HG03066 (cell line): ENCODE measurements around the gene ELP1.
"Not testable (repeated sequence)": the region's sequence is repeated elsewhere in the genome, so short reads cannot be mapped to it uniquely, and the experiment has no call there.

Experiments used
- ATAC-seq: cut with Tn5 transposase; IDR thresholded peaks from one replicate; pipeline ENCODE4 v1.9.1; 2021; ENCODE audit warnings: low read depth; ENCODE audit not compliant: unreplicated experiment

Gene ELP1, protein sequence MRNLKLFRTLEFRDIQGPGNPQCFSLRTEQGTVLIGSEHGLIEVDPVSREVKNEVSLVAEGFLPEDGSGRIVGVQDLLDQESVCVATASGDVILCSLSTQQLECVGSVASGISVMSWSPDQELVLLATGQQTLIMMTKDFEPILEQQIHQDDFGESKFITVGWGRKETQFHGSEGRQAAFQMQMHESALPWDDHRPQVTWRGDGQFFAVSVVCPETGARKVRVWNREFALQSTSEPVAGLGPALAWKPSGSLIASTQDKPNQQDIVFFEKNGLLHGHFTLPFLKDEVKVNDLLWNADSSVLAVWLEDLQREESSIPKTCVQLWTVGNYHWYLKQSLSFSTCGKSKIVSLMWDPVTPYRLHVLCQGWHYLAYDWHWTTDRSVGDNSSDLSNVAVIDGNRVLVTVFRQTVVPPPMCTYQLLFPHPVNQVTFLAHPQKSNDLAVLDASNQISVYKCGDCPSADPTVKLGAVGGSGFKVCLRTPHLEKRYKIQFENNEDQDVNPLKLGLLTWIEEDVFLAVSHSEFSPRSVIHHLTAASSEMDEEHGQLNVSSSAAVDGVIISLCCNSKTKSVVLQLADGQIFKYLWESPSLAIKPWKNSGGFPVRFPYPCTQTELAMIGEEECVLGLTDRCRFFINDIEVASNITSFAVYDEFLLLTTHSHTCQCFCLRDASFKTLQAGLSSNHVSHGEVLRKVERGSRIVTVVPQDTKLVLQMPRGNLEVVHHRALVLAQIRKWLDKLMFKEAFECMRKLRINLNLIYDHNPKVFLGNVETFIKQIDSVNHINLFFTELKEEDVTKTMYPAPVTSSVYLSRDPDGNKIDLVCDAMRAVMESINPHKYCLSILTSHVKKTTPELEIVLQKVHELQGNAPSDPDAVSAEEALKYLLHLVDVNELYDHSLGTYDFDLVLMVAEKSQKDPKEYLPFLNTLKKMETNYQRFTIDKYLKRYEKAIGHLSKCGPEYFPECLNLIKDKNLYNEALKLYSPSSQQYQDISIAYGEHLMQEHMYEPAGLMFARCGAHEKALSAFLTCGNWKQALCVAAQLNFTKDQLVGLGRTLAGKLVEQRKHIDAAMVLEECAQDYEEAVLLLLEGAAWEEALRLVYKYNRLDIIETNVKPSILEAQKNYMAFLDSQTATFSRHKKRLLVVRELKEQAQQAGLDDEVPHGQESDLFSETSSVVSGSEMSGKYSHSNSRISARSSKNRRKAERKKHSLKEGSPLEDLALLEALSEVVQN (N-terminal part only)

DNA sequence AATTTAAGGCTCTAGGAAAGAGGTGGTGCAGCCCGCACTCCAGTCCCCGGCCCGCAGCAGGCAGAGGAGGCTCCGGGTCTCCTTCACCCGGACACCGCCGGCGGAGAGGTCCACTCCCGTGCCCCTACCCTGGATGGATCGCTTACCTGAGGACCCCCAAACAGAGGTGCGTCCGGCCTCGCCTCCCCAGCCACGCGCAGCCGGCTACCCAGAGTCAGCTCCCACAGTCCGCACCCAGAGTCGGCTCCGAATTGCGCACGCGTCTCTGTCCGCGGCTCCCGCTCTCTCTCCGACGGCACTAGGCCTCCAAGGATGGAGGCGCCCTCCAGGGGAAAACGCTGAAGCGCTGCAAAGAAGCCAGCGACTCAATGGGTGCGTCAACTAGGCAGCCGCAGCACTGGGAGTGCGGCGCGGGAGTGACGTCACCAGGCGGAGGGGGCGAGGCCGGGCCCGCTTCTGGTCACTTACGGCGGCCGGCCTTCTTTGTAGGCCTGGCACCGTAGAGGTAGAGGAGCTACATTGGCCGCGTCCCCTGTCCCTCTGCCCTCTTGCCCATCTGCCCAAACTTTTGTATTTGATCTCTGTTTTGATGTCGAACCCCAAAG lies at the start of gene ELP1:
TSS of gene ELP1 (minus strand) at position 407 of the 605 bp plus-strand sequence. CDS start 2,978 bp downstream, outside the sequence.
- ATAC-seq, result peak; percentile 89

DNA sequence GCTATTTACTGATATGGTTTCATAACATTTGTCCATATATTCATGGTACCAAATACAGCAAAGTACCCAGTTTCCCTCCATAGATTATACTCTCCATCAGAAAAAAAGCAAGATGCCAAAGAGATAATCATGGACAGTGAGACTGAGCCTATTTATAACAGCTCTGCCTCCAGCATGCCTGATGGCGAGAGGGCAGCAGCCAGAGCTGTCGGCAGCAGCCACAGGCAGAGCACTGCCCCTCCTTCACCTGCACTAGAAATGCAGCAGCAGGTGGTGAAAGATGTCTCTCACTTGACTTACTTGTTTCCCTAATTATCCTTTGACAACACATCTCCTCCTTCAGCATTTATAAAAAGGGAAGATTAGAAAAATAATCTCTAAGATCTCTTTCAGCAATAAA lies 47.0 kb upstream of the ELP1 start:
- no peak for ATAC-seq

DNA sequence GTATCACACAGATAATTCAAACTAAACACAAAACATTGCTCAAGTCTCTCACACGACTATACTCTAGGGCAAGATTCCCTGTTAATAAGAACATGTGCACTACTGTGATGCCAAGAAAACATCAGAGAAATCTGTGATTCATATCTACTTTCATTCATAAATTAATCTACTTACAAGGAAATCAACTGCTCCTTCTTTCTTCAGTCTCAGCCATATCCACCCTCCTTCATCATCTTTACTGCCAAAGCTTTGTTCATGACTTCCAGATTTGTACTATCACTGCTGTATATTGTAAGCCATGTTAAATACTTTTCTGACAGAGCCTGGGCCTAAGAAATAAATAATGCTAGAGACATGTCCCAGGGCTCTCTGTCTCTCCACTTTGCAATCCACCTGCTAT lies 44.3 kb upstream of the ELP1 start:
- no peak for ATAC-seq

DNA sequence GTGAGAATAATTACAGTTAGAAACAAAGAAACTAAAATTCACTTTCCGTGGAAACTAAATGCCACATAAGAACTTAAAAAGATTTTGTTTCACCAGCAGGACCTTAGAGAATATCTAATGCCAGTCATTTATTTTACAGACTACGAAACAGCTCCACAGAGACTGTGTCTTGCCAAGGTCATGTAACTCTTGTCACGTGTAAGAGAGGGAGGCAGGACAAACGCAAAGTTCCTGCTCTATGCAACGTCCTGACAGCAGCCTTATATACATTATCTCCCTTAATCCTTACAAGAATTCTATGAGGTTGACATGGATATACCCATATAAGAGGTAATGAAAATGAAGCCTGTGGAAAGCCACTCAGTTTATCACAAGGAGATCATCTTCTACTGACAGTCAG lies 40.0 kb upstream of the ELP1 start:
- ATAC-seq, result no peak

DNA sequence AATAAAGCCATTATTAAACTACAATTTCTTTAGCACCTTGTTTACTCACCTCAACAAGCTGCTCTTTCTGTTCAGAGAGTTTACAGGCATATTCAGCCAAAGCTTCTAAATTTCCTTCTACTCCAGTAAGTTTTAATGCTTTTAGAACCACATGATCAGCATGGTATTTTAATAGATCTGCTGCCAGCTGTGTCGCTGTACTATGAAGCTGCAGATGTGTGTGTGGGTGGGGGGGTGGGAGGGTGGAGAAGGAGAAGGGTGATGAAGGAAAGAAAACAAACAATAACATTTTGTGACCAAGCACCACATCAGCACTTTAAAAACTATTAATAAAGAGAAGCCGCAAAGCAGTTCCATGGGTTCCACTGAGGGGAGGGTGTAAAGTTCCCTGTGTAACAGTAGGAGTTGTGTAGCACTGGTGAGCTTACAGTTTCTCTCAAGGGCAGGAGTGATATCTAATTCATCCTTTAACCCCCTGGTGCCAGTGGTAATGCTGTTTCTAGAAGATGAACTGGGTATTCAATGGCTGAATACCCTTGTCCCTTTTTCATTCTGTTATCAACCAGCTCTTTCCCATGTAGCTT lies 38.8 kb upstream of the ELP1 start:
- no peak for ATAC-seq

DNA sequence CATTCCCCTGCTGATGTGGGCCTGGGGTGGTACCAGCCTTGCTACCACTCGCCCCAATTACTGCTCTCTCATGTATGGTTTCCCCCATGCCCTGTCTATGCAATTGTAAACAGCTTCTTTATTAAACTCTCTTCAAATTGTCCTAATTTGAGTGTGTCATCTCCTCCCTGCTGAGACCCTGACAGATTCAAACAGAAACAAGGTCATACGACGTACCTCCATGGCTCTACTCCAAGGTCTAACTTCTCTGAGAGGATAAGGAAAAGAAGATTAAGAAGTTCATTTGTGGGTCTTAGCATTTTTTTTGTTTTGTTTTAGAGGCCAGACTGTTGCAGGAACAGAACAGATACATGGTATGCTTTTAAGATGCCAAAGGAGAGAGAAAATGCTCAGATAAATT lies 38.3 kb upstream of the ELP1 start:
- no peak for ATAC-seq

DNA sequence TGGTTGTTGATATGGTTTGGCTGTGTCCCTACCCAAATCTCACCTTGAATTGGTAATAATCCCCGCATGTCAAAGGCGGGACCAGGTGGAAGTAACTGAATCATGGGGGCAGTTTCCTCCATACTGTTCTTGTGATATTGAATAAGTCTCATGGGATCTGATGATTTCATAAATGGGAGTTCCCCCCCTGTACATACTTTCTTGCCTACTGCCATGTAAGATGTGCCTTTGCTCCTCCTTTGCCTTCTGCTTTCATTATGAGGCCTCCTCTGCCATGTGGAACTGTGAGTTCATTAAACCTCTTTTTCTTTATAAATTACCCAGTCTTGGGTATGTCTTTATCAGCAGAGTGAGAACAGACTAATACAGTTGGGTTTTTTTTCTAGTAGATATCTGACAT lies 37.5 kb upstream of the ELP1 start:
- ATAC-seq, result not testable (repeated sequence)

DNA sequence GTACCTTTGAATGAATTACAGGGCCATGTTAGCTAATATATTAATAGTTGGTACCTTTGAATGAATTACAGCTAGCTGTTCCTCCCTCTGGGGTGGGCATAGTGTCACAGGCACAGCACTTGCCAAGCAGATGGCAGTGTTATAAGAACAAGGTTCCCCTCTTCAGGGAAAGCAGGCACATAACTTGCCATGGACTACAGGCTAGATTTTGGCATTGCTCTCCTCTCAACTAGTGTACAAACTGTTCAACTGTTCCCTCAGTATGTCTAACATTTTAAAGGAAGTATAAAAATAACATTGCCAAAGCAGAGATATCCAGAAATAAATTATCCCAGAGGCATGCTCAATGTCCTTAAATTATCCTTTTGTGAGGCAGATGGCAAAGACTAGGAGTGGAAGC lies 34.0 kb upstream of the ELP1 start:
- ATAC-seq, result no peak

DNA sequence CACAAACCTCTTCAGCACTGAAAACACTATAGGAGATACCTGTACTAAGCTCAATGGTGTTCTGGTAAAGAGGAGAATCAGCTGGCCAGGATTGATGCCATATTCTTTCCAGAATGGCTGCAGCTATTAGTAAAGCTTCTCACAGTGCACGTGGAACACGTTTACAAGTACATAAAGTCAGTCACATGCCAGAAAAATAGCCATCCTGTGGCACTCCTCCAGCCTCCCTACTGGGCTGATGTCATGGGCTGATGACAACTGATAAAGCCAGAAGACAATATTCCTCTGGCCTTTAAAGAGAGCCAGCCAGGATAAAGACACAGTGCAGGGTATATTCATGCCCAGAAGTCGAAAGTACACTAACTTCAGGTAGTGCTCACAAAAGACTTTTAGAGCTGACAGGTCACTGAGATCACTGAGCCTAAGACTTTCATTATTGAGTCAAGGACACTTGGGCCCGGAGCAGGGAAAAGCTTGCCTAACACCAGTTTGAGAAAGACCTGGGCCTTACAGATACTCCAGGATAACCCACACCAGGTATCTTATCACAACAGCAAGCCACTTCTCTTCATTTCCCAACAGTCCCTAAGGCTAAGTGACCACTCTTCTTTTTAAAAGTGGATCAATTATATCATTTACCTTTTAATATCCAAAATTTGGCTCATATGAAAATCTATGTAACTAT lies 29.7 kb upstream of the ELP1 start:
- ATAC-seq, result no peak

DNA sequence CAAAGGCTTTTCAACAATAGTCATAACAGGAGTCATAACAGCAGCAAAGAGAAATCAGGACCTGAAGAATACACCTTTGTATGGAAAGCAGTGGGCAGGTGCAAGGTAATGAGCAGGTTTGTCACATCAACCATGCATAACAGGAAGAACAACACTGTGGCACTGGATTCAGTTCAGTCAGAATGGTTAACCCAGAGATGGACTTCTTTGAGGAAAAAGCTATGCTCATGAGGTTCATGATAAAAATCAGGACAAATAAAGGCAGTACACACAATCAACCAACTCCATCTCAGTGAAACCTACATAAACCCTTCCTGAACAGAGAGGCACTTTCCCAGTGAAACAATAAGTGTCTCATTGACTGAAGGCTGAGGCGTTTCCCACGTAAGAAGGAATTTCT lies 27.2 kb upstream of the ELP1 start:
- ATAC-seq, result no peak

DNA sequence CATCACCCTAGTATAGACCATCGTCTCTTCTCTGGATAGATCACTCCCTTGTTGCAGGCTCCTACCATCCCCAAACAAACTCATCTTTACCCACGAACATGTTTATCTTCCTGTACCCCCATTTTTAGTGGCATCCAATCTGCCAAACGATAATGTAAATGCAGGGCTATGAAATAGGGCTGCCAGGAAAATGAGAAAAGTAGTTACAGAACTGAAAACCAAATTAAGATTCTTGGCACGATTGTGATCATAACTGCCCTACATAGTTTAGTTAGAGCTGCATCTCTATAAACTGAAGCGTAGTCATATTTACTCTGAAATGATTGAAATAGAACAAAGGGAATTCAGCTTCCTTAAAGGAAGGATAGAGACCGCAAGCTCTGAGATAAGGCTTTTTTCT lies 26.4 kb upstream of the ELP1 start:
- no peak for ATAC-seq

DNA sequence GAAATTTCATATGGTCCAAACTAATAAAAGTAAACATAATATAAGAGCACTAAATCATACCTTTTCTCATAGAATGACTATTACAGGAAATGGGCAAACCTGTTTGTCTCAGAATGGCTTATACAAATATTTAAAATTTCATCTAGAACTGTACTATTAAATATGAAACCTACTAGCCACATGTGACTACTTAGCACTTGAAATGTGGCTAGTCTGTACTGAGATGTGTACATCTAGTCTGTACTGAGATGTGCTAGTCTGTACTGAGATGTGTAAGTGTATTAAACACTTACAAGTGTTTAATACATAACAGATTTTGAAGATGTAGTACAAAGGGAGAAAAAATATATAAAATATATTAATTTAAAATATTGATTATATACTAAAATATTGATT lies 22.7 kb upstream of the ELP1 start:
- no peak for ATAC-seq

DNA sequence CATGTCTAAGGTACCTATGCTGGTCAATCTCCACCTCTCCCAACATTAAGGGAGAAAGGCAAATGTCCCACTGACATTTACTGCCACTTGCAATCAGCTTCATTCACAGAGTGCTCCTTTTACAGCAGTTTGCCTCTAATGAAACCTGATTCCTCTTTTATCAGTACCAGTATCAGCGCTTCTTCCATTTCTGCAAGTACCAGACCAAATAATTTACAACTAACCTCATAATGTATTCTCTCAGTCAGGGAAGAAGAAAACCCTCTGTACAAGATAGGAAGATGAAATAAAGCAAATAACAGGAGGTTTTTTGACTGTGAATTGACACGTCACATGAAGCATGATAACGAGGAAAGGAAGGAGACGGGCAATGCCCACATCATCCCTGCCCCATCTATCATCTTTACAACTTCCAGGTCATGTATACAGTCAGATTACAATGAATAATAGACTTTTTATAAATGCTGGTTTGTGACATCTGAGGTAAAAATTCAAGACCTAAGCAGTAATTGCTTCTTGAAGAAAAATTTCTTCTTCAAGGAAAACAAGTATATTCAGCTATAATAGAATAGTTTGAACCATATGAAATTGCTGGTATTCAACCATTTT lies 22.2 kb upstream of the ELP1 start:
- ATAC-seq, result no peak

DNA sequence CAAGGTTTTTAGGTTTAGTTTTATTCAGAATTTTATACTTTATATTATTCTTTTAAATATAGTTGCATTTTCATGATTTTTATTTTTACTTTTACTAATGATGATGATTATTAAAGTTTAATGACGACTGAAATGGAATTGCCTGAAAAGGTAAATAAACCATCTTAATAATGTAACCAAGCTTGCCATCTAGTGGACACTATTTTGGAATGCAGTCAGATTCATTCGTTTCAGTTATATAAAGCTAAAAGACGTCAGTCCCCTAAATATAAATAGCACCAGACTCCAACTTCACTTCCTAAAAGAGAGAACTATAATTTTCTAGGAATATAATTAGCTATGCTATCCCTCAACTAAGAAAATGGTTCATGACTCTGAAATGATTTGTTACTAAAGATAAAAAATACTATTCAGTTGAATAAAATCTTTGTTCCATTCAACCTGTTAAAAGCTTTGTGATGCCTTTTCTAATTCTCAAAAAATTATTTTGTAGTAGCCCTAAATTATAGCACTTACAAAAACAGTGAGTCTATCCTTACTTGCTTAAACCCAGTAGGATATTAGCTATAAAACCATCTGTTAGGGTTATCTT lies 20.2 kb upstream of the ELP1 start:
- ATAC-seq, result no peak

DNA sequence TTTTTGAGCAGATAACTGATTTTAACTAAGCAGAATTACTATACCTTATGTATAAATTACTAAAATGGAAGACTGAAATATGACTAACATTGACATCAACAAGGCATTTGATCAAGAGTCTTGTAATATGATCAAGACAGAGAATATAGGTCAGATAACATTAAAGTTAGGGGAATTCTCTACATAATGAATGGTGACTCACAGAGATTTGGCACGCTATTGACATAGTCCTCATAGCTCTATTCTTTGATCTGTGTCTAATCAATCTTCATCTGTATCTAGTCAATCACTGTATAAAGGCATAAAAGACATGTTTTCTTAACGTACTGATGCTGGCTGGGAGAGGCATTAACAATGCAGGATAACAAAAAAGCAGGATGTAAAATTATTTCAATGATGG lies 17.7 kb upstream of the ELP1 start:
- no peak for ATAC-seq

DNA sequence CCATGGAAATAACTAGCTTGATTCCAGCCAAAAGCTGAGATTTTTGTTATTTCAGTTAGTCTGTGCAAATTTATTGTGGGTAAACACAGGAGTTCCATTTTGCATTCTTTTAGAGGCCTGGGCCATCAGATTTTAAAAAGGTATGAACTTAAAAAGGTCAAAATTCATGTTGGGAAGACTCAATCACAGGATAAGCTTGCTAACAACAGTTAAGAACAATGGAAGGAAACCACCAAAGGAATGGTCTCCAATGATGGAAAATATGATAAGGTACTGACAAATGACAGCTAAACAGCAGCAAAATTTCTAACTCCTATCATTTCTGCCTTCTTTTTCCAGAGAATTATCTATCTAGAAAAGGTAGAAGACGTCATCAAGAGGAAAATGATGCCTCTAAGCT lies 16.2 kb upstream of the ELP1 start:
- ATAC-seq, result no peak

DNA sequence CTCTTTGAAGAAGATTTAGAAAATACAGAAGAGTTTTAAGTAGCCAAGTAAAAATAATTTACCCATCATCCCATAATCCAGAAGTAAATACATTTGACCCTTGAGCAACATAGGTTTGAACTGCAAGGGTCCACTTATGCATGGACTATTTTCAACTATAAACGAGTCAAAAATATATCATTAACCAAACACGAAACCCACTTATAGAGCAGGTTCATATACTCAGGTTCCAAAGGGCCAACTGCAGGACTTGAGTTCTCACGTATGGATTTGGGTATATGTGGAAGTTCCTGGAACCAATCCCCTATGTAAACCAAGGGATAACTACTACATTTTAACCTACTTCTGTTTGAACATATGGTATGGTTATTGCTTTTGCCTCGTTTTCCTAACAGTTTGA lies 6.1 kb upstream of the ELP1 start:
- ATAC-seq, result no peak

DNA sequence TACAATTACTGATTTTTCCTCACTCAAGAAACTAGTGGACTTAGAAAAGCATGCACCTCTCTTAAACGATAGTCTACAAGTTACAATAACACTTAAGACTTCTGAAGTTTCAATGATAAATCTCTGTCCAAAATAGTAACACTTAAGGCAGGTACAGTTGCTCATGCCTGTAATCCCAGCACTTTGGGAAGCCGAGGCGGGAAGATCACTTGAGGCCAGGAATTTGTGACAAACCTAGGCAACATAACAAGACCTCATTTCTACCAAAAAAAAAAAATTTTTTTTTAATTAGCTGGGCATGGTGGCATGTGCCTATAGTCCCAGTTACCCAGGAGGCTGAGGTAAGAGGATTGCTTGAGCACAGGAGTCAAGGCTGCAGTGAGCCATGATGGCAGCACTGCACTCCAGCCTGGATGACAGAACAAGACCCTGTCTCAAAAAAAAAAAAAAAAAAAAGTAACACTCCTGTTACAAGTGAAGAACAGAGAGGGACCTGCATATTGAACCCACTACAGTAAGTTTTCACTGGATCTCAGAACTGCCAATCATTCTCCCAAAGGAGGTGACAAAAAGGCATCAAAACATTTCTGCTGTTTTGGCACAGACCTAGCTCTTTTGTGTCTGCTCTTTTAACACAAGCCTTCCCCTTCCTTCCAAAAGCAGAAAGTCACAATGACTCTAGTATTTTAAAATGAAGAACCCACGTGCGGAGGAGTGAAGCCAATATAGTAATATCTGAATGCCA lies 3.8 kb upstream of the ELP1 start:
- no peak for ATAC-seq
